Progenitor cell of endocrine pancreas (in vitro differentiated cells): Measurements from ENCODE around the gene GJB2. TPM values are rescaled to one million over a fixed set of nuclear protein-coding genes. Genes with fewer than 3 reads are reported as not detected.

ENCODE experiments used
- DNase-seq: peaks from one replicate; pipeline ENCODE4 v3.0.0; 2021; ENCODE audit warnings: low spot score; ENCODE audit not compliant: unreplicated experiment
- H3K27ac Mint-ChIP-seq: 2 replicates; pipeline ENCODE4 v1.8.0; 2021; ENCODE audit warnings: mild to moderate bottlenecking, moderate library complexity, mixed read lengths
- H3K27me3 Mint-ChIP-seq: 2 replicates; pipeline ENCODE4 v1.8.0; 2021; ENCODE audit warnings: mixed read lengths
- H3K36me3 Mint-ChIP-seq: 2 replicates; pipeline ENCODE4 v1.8.0; 2022; ENCODE audit warnings: mixed read lengths; ENCODE audit not compliant: insufficient read depth
- H3K4me1 Mint-ChIP-seq: 2 replicates; pipeline ENCODE4 v1.8.0; 2021; ENCODE audit warnings: low read depth, mixed read lengths
- H3K4me3 Mint-ChIP-seq: 2 replicates; pipeline ENCODE4 v1.8.0; 2021; ENCODE audit warnings: low read depth, mild to moderate bottlenecking, moderate library complexity, mixed read lengths
- H3K9me3 Mint-ChIP-seq: 2 replicates; pipeline ENCODE4 v1.8.0; 2021; ENCODE audit warnings: low read depth, mixed read lengths
- total RNA-seq: library from RNA; stranded (reverse); gene quantifications from 2 replicates; pipeline ENCODE4 v1.2.1, GENCODE V29; 2021
- TF ChIP-seq, protein P1 (sequence below): fragments of 200-600 bp; sonication (generic); IDR thresholded peaks from one replicate; pipeline ENCODE4 v1.5.0; 2021; ENCODE audit warnings: antibody characterized with exemption, mild to moderate bottlenecking; ENCODE audit not compliant: unreplicated experiment

Gene GJB2
- total RNA-seq, 1 donor from 2014 or later: 1.1 TPM

DNA sequence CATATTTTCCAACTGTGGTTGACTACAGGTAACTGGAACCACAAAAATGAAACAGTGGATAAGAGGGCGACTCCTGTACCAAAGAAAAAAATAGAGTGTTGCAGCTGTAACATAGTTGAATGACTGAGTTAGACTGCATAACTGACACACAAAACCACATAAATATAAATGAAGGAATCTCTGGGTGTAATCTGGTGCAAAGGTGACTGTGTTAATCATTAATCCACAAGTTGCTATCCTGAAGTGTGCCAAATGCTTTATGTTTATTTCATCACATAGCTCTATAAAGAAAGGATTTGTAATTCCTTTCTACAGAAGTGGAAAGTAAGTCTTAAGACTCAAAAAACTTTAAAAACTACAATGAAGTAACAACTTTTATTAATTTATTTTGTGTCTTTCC, 6.0 kb upstream of the GJB2 start:
- no peak overlapping the region for H3K27ac Mint-ChIP-seq
- H3K4me3 Mint-ChIP-seq: no peak overlapping the region
- TF ChIP-seq, protein P1, sequence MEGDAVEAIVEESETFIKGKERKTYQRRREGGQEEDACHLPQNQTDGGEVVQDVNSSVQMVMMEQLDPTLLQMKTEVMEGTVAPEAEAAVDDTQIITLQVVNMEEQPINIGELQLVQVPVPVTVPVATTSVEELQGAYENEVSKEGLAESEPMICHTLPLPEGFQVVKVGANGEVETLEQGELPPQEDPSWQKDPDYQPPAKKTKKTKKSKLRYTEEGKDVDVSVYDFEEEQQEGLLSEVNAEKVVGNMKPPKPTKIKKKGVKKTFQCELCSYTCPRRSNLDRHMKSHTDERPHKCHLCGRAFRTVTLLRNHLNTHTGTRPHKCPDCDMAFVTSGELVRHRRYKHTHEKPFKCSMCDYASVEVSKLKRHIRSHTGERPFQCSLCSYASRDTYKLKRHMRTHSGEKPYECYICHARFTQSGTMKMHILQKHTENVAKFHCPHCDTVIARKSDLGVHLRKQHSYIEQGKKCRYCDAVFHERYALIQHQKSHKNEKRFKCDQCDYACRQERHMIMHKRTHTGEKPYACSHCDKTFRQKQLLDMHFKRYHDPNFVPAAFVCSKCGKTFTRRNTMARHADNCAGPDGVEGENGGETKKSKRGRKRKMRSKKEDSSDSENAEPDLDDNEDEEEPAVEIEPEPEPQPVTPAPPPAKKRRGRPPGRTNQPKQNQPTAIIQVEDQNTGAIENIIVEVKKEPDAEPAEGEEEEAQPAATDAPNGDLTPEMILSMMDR: no peak
- peaks cover 35% of the 10 kb centered on the region for H3K27me3 Mint-ChIP-seq
- no peak for DNase-seq
- no peaks in the 10 kb centered on the region for H3K36me3 Mint-ChIP-seq
- H3K4me1 Mint-ChIP-seq: peaks cover 11% of the 10 kb centered on the region
- H3K9me3 Mint-ChIP-seq: peaks cover 12% of the 10 kb centered on the region

DNA sequence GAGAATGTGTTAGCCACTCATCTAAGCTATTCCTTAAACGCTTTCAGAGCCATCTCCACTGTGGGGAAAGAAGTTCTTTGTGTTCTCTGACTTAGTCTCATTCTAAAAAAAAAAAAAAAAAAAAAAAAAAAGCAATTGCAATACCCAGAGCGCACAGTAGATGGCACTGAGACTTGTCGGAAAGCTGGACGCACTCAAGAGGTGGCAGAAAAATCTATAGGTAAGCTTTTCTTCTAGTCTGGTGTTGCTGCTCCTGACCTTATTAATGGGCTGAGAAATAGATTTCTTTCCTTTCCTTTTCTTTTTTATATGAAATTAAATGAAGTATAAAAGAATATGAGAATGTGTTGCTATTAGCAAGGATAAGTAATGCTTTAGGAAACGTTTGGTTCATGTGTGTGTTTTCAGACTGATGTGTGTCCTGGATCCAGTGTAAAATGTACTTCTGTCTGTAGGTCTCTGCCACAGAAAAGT, 4.7 kb upstream of the GJB2 start:
- Mint-ChIP-seq H3K27me3 (peaks cover 41% of the 10 kb centered on the region), H3K9me3 (peaks cover 9% of the 10 kb centered on the region)
- TF ChIP-seq, protein P1: peak; percentile 66

DNA sequence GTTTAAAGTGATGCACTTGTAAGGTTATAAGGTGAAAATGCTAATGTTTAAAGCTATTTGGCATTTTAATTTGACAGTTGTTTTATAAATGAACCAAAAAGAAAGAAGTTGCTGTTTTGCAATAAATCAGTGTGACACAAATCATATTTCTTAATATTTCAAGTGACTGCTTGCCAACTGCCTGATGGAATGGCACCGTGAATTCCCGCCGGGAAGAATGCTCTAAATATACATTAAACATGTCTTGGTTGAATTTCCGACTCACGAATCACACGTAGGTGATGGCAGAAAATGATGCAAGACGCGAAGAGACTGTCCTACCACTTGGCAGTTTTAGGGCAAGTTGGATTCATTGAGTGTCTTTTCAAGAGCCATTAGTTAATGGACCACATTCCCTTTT, 3.1 kb upstream of the GJB2 start:
- no peaks in the 10 kb centered on the region for H3K36me3 Mint-ChIP-seq
- H3K27me3 Mint-ChIP-seq: peaks cover 56% of the 10 kb centered on the region
- peaks cover 14% of the 10 kb centered on the region for H3K4me1 Mint-ChIP-seq
- DNase-seq: no peak
- H3K27ac Mint-ChIP-seq: no peak overlapping the region
- H3K9me3 Mint-ChIP-seq: peaks cover 4% of the 10 kb centered on the region
- H3K4me3 Mint-ChIP-seq: no peak overlapping the region
- TF ChIP-seq, protein P1: no peak

More for the DNA sequence above, 4.7 kb upstream of the GJB2 start:
- no peak overlapping the region for H3K4me3 Mint-ChIP-seq
- H3K36me3 Mint-ChIP-seq: no peaks in the 10 kb centered on the region
- H3K4me1 Mint-ChIP-seq: peaks cover 12% of the 10 kb centered on the region
- DNase-seq: no peak
- H3K27ac Mint-ChIP-seq: no peak overlapping the region

DNA sequence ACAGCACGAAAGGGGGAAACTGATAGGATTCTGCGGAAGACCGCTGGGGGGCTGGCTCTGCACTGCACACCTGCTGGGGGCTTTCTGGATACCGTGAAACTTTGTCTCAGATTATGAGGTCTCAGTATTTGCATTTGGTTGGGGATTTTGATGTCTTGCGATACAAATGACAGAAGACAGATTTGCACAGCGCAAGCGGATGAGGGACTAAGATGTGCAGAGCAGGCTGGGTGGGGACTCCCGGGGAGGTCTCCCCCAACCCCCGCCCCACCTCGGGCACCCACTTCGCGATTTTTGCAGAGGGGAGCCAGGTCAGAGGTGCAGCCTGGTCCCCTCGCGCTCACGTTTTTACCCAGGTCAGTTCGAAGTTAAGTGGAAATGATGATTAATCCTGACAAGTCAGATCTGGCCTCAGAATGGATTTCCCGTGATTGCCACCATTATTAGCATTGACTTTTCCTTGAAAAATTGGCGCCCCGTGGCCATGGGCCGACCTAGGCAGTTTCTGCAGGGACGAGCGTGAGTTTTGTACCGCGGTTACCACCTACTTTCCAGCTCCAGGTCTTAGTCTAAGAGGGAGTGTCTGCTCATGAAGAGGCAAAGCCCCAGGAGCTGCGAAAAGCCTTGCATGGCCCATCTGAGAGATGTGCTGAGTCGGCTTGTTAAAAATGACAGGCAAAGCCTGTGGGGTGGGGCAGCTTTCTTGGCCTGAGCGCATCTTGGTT, 1.3 kb upstream of the GJB2 start:
- DNase-seq: no peak
- H3K27me3 Mint-ChIP-seq: peaks cover 73% of the 10 kb centered on the region

DNA sequence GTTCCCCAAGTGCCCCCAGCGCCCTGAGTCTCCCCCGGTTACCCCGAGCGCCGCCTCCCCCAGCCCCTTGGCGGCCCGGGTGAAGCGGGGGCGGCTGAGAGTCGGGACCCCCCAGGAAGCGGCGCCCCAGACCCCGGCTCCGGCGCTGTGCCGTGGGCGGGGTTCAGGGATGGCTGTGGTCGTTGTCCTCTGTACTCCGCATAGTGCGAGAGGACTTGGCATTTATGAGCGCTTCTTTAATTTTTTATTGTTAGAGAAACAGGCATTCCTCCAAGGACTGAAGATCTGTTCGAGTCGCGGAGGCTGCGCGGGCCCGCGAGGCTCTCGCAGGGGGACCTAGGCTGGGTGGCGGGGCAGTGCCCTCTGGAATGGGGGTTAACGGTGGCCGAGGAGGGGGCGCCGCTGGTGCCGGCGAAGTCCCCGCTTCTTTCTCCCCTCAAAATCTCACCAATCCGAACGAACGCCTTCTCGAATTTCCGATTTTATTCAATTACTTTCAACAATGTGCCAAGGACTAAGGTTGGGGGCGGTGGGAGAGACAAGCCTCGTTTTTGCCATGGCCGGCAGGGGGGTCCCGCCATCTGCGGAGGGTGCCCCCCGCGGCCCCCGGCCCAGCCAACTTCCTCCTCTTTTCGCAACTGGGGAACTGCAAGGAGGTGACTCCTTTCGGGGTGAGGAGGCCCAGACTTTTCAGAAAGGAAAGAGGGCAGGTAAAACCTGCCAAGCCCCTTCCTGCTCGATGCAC, 596 bp upstream of the GJB2 start:
- H3K4me1 Mint-ChIP-seq: peaks cover 13% of the 10 kb centered on the region
- DNase-seq: no peak
- TF ChIP-seq, protein P1: no peak
- H3K27me3 Mint-ChIP-seq: peaks cover 78% of the 10 kb centered on the region
- no peak overlapping the region for H3K27ac Mint-ChIP-seq
- no peaks in the 10 kb centered on the region for H3K36me3 Mint-ChIP-seq
- no peaks in the 10 kb centered on the region for H3K9me3 Mint-ChIP-seq
- peak overlapping the region; percentile 64 for H3K4me3 Mint-ChIP-seq

More for the DNA sequence above, 1.3 kb upstream of the GJB2 start:
- Mint-ChIP-seq H3K4me1 (peaks cover 15% of the 10 kb centered on the region), H3K27ac (no peak overlapping the region), H3K36me3 (no peaks in the 10 kb centered on the region), H3K4me3 (peak overlapping the region; percentile 64), H3K9me3 (no peaks in the 10 kb centered on the region)
- TF ChIP-seq, protein P1: peak; percentile 2
